HCT116 (cell line): ENCODE measurements around the gene KYAT1. TPM values are rescaled to one million over a fixed set of nuclear protein-coding genes. Genes with fewer than 3 reads are reported as not detected.

ENCODE experiments used
- ATAC-seq: fragments of 200-7000 bp; cut with Tn5 transposase; 2 replicates; pipeline ENCODE4 v1.9.1; 2020; ENCODE audit warnings: mild to moderate bottlenecking, moderate library complexity
- BruUV-seq: library from RNA; stranded (reverse); fragments of 400-500 nt; replicated peaks from 2 replicates; lab custom pipeline; 2021; lab: Mats Ljungman, UMichigan
- CTCF ChIA-PET: fragments of 300-600 bp; sonication (Branson Sonifier 250); formaldehyde crosslinking; loops from one replicate; lab custom pipeline; 2021; ENCODE audit warnings: antibody characterized with exemption; lab: Charles Lee
- POLR2A ChIA-PET: fragments of 300-600, 350-600 bp; sonication (Branson Sonifier 250); formaldehyde crosslinking; loops from one replicate; lab custom pipeline; 2021; ENCODE audit warnings: antibody characterized with exemption; lab: Charles Lee
- RAD21 ChIA-PET, 2 experiments: fragments of 300-600 bp; sonication (Branson Sonifier 250); formaldehyde crosslinking; loops; one replicate each; lab custom pipeline; 2023; ENCODE audit warnings: low total read pairs in 2 of 2; ENCODE audit not compliant: uncharacterized antibody in 2 of 2, unreplicated experiment in 2 of 2, low non-redundant PET in 1 of 2; lab: Charles Lee
- DNase-seq: peaks from one replicate; pipeline ENCODE4 v3.0.0-alpha.2; 2010; ENCODE audit warnings: low read depth, low spot score
- H2AFZ ChIP-seq: fragments of 200-600 bp; shearing (Covaris generic), sonication (generic); 2 replicates; pipeline ENCODE4 v1.6.1; 2017; ENCODE audit warnings: low read depth, mixed run types, mixed read lengths, antibody characterized with exemption, low read length; ENCODE audit not compliant: poor library complexity, severe bottlenecking
- H3K27ac ChIP-seq: 2 replicates; pipeline ENCODE4 v1.5.1; 2012; ENCODE audit warnings: low read depth, low read length
- H3K27me3 ChIP-seq: fragments of 200-600 bp; sonication (generic); 2 replicates; pipeline ENCODE4 v1.6.1; 2016; ENCODE audit warnings: mixed run types, low read length, mixed read lengths; ENCODE audit not compliant: insufficient read depth
- H3K36me3 ChIP-seq, 2 experiments: fragments of 200-500 bp in 1 of 2; fragments of 200-600 bp in 1 of 2; sonication (Bioruptor generic) in 1 of 2; sonication (generic) in 1 of 2; 2 replicates each; pipeline versions ENCODE4 v1.5.1 to v1.6.1; 2014 to 2016; ENCODE audit warnings: low read length in 2 of 2, inconsistent platforms in 1 of 2, mixed read lengths in 1 of 2, mixed run types in 1 of 2; ENCODE audit not compliant: insufficient read depth in 2 of 2, control insufficient read depth in 1 of 2
- H3K4me1 ChIP-seq, 2 experiments: fragments of 200-600 bp in 1 of 2; sonication (generic) in 1 of 2; 2 replicates each; pipeline versions ENCODE4 v1.5.1 to v1.6.1; 2012 to 2017; ENCODE audit warnings: low read length in 2 of 2, inconsistent platforms in 1 of 2, mild to moderate bottlenecking in 1 of 2, mixed read lengths in 1 of 2, mixed run types in 1 of 2, moderate library complexity in 1 of 2; ENCODE audit not compliant: insufficient read depth in 2 of 2, control insufficient read depth in 1 of 2
- H3K4me2 ChIP-seq: fragments of 200-600 bp; sonication (generic); 2 replicates; pipeline ENCODE4 v1.6.1; 2017; ENCODE audit warnings: mixed run types, low read length, mixed read lengths
- H3K4me3 ChIP-seq, 2 experiments: fragments of 200-600 bp in 1 of 2; sonication (generic) in 1 of 2; replicated peaks in 1 of 2; 2 replicates each; pipeline ENCODE4 v1.5.1; 2011 to 2016; ENCODE audit warnings: low read length in 2 of 2, control low read depth in 1 of 2, low read depth in 1 of 2, mild to moderate bottlenecking in 1 of 2, mixed read lengths in 1 of 2, mixed run types in 1 of 2
- H3K79me2 ChIP-seq: fragments of 200-600 bp; sonication (generic); 2 replicates; pipeline ENCODE4 v1.6.1; 2017; ENCODE audit warnings: mild to moderate bottlenecking, mixed run types, low read length, moderate library complexity, mixed read lengths; ENCODE audit not compliant: insufficient read depth
- H3K9ac ChIP-seq: fragments of 200-600 bp; sonication (generic); 2 replicates; pipeline ENCODE4 v1.6.1; 2016; ENCODE audit warnings: low read length, mixed read lengths
- H3K9me2 ChIP-seq: fragments of 200-600 bp; sonication (generic), shearing (Covaris generic); 2 replicates; pipeline ENCODE4 v1.6.1; 2017; ENCODE audit warnings: mixed run types, mild to moderate bottlenecking, moderate library complexity; ENCODE audit not compliant: insufficient read depth
- H3K9me3 ChIP-seq, 2 experiments: fragments of 200-500 bp in 1 of 2; fragments of 200-600 bp in 1 of 2; sonication (Bioruptor generic) in 1 of 2; sonication (generic) in 1 of 2; 2 replicates each; pipeline ENCODE4 v1.6.1; 2014 to 2017; ENCODE audit warnings: low read length in 2 of 2, mixed read lengths in 2 of 2, inconsistent platforms in 1 of 2, low read depth in 1 of 2, mild to moderate bottlenecking in 1 of 2, mixed run types in 1 of 2, moderate library complexity in 1 of 2; ENCODE audit not compliant: control insufficient read depth in 1 of 2, insufficient read depth in 1 of 2
- H4K20me1 ChIP-seq: fragments of 200-600 bp; sonication (generic), shearing (Covaris generic); 2 replicates; pipeline ENCODE4 v1.6.1; 2017; ENCODE audit warnings: mixed run types, mild to moderate bottlenecking, moderate library complexity; ENCODE audit not compliant: insufficient read depth
- ATF3 ChIP-seq: IDR thresholded peaks from 2 replicates; pipeline ENCODE4 v1.6.1; 2012
- EZH2 ChIP-seq: fragments of 200-600 bp; sonication (generic); IDR thresholded peaks from 2 replicates; pipeline ENCODE4 v1.6.1; 2017; ENCODE audit warnings: antibody characterized with exemption, mixed run types
- FOSL1 ChIP-seq: IDR thresholded peaks from 2 replicates; pipeline ENCODE4 v1.6.1; 2012; ENCODE audit warnings: low read depth
- POLR2AphosphoS5 ChIP-seq: IDR thresholded peaks from 2 replicates; pipeline ENCODE4 v1.6.1; 2011; ENCODE audit warnings: mild to moderate bottlenecking, low read depth, low read length, moderate library complexity
- RAD21 ChIP-seq: IDR thresholded peaks from 2 replicates; pipeline ENCODE4 v1.6.1; 2012; ENCODE audit warnings: low read depth, mild to moderate bottlenecking
- SIN3A ChIP-seq: IDR thresholded peaks from 2 replicates; pipeline ENCODE4 v1.6.1; 2012; ENCODE audit warnings: low read depth
- SRF ChIP-seq: IDR thresholded peaks from 2 replicates; pipeline ENCODE4 v1.6.1; 2012; ENCODE audit warnings: low read depth
- TCF7L2 ChIP-seq: IDR thresholded peaks from 2 replicates; pipeline ENCODE4 v1.7.0; 2011; ENCODE audit warnings: borderline replicate concordance, inconsistent platforms; ENCODE audit not compliant: insufficient read depth, insufficient read length; ENCODE audit errors: extremely low read depth
- YY1 ChIP-seq: IDR thresholded peaks from 2 replicates; pipeline ENCODE4 v1.6.1; 2011; ENCODE audit warnings: low read length, low read depth, moderate library complexity, mild to moderate bottlenecking; ENCODE audit not compliant: insufficient replicate concordance; ENCODE audit errors: extremely low read depth
- ZBTB33 ChIP-seq: IDR thresholded peaks from 2 replicates; pipeline ENCODE4 v1.6.1; 2011; ENCODE audit warnings: mild to moderate bottlenecking, low read length, moderate library complexity; ENCODE audit not compliant: insufficient replicate concordance; ENCODE audit errors: extremely low read depth
- intact Hi-C: fragments of 100-400 bp; cut with micrococcal nuclease; formaldehyde crosslinking; loops from 2 replicates; pipeline ENCODE4 v1.10.0; 2022
- total RNA-seq: library from RNA; stranded (reverse); gene quantifications from one replicate; pipeline ENCODE4 v1.2.1, GENCODE V29; 2021; ENCODE audit not compliant: unreplicated experiment

The KYAT1 gene
- total RNA-seq, 1 experiment from 2014 or later: 10.1 TPM

- no peaks in the 10 kb centered on the region for H3K27me3 ChIP-seq
- POLR2A ChIA-PET: no interaction called here
- TF ChIP-seq POLR2AphosphoS5 (no peak), ATF3 (no peak), YY1 (no peak), TCF7L2 (no peak), RAD21 (no peak)
- TF ChIP-seq, all 23 proteins: peak for 0
- no peaks in the 10 kb centered on the region for H3K9me2 ChIP-seq
- H2AFZ ChIP-seq: no peak overlapping the region
- CTCF ChIA-PET: no interaction called here
- DNase-seq: no peak
- H3K27ac ChIP-seq: no peak overlapping the region
- no peak overlapping the region for H3K4me3 ChIP-seq
- 0 out of 4 replicates have a peak, but pooled peaks cover 0 to 5% of the 10 kb centered on the region in 2 experiments for H3K36me3 ChIP-seq
- ATAC-seq: no peak
- intact Hi-C loops: no loop called here
- RAD21 ChIA-PET: no interaction called here
- H4K20me1 ChIP-seq: no peaks in the 10 kb centered on the region
- peaks cover 4% of the 10 kb centered on the region; the same call in 1 of the 2 replicates for H3K79me2 ChIP-seq
- no peaks in the 10 kb centered on the region for H3K9me3 ChIP-seq
- no peaks in the 10 kb centered on the region for H3K4me1 ChIP-seq
- no TSS peak for BruUV-seq
- no peak overlapping the region for H3K9ac ChIP-seq
- no peak overlapping the region for H3K4me2 ChIP-seq
Measured at GRCh38 chr9:128918921-128919320, 37.2 kb upstream of the KYAT1 start.

- no TSS peak for BruUV-seq
- Histone ChIP-seq H3K36me3 (0 out of 4 replicates have a peak, but pooled peaks cover 0 to 5% of the 10 kb centered on the region in 2 experiments), H3K9me2 (no peaks in the 10 kb centered on the region), H3K4me1 (peaks cover 4 to 15% of the 10 kb centered on the region in 2 experiments), H3K79me2 (peaks cover 13% of the 10 kb centered on the region; the same call in 1 of the 2 replicates), H3K4me3 (no peak overlapping the region), H3K4me2 (no peak overlapping the region), H4K20me1 (no peaks in the 10 kb centered on the region), H3K27me3 (no peaks in the 10 kb centered on the region), H3K9ac (no peak overlapping the region), H2AFZ (no peak overlapping the region), H3K9me3 (no peaks in the 10 kb centered on the region), H3K27ac (no peak overlapping the region)
- DNase-seq (no peak), ATAC-seq (no peak)
- CTCF ChIA-PET: no interaction called here
- POLR2A ChIA-PET: no interaction called here
- intact Hi-C loops: no loop called here
- RAD21 ChIA-PET: no interaction called here
- TF ChIP-seq POLR2AphosphoS5 (no peak), SIN3A (no peak), ZBTB33 (no peak), ATF3 (no peak), TCF7L2 (no peak), FOSL1 (no peak), EZH2 (no peak), SRF (no peak)
Measured at GRCh38 chr9:128917151-128917849, 35.5 kb upstream of the KYAT1 start.
